Thyroid gland (tissue), 4 donors: ENCODE data around the gene TRIM65. TPM values are rescaled to one million over a fixed set of nuclear protein-coding genes. Genes with fewer than 3 reads are reported as not detected.

Experiments used
- DNase-seq, 2 donors: peaks; one replicate each; pipeline ENCODE4 v3.0.0-alpha.2; 2019
- H3K27ac ChIP-seq, 3 donors: fragments of 200-600 bp; sonication (generic); 1 replicate in 2 of 3; 2 replicates in 1 of 3; pipeline ENCODE4 v1.5.1; 2016 to 2019; ENCODE audit warnings: mild to moderate bottlenecking in 1 of 3, moderate library complexity in 1 of 3
- H3K27me3 ChIP-seq: fragments of 200-600 bp; sonication (generic); one replicate; pipeline ENCODE4 v1.5.1; 2019
- H3K36me3 ChIP-seq, 2 donors: fragments of 200-600 bp; sonication (generic); one replicate each; pipeline ENCODE4 v1.5.1; 2016 to 2019
- H3K4me1 ChIP-seq, 2 donors: fragments of 200-600 bp; sonication (generic); one replicate each; pipeline ENCODE4 v1.5.1; 2017 to 2019
- H3K4me3 ChIP-seq, 3 donors: fragments of 200-600 bp; sonication (generic); replicated peaks in 1 of 3; 1 replicate in 2 of 3; 2 replicates in 1 of 3; pipeline ENCODE4 v1.5.1; 2016; ENCODE audit warnings: mild to moderate bottlenecking in 1 of 3
- H3K9me3 ChIP-seq: fragments of 200-600 bp; sonication (generic); one replicate; pipeline ENCODE4 v1.5.1; 2017
- CTCF ChIP-seq, 6 experiments: fragments of 200-600 bp in 3 of 6; fragments of 450-650 bp in 3 of 6; sonication (generic) in 3 of 6; IDR thresholded peaks; one replicate each; pipeline ENCODE4 v1.5.1; 2016 to 2019; ENCODE audit warnings: antibody characterized with exemption in 6 of 6, mild to moderate bottlenecking in 2 of 6, inconsistent platforms in 1 of 6, moderate library complexity in 1 of 6
- POLR2A ChIP-seq, 2 donors: fragments of 450-650 bp; IDR thresholded peaks; one replicate each; pipeline ENCODE4 v1.6.1; 2017; ENCODE audit warnings: antibody characterized with exemption in 2 of 2, mild to moderate bottlenecking in 2 of 2, moderate library complexity in 1 of 2
- WGBS, 2 donors: methylation state at CpG; one replicate each; pipeline ENCODE4 v1.1.5; 2017; 5-methylcytosine and 5-hydroxymethylcytosine counted together
- intact Hi-C: fragments of 100-400 bp; cut with DNase I; formaldehyde crosslinking; loops from one replicate; pipeline ENCODE4 v1.15.1; 2023
- total RNA-seq, 4 donors: library from RNA; depleted of rRNA; stranded (reverse); fragments of >200 nt; gene quantifications; one replicate each; pipeline ENCODE4 v1.2.3, GENCODE V29; 2016

The TRIM65 gene
- total RNA-seq, 4 donors from 2014 or later, result 23.0 to 39.4 (median 31.8) TPM

DNA sequence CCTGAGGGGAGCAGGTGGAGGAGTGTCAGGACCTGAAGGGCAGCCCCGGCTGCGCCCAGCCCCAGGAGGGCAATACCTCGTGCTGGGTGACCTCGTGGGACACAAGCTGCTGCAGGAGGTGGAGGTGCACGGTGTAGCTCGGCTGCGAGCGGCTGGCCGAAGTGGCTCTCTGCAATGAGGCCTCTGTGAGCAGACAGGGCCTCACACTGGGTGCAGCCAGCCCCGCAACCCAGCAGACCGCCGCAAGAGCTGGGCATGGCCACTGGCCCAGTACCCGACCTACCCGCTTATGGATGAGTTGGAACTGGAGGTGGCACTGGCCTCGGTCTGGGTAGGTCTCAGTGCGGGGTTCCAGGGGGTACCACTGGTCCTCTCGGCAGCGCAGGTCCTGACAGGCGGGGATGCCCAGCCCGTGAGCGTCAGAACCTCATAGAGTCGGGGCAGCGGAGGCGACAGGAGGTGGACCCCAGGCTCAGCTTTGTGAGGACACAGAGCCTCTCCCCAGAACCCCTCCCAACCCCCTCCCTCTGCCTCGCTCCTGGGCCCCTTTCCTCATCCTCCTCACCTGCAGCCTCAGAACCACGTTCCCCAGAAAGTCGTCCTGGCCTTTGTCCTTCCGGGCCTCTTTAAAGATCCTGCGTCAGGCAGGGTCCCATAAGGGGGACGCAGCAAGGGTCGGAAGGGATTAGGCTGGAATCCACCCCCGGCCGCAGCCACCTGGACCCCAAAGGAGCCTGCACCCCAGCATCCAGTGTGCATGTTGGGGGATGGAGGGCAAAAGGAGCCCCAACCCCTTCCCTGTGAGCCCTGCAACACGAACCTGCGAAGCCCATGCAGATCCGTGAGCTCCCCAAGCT is 56.6 kb downstream of the TRIM65 start:
- no peak for DNase-seq
- intact Hi-C loops, result loop anchor here (10.0 kb wide), 1 partner anchor 175 kb away; the partner anchor contains the start of genes RECQL5 and SAP30BP
- Histone ChIP-seq H3K36me3 (no peaks in the 10 kb centered on the region), H3K4me1 (peaks cover 9 to 10% of the 10 kb centered on the region in 2 donors), H3K9me3 (no peaks in the 10 kb centered on the region), H3K4me3 (no peak overlapping the region), H3K27ac (no peak overlapping the region), H3K27me3 (no peaks in the 10 kb centered on the region)
- 93 to 95% methylated on average over 13 to 33 of the region's 36 CpGs for WGBS, 2 donors
- TF ChIP-seq POLR2A (IDR thresholded peaks at IDR 0.05) (no peak), CTCF (IDR thresholded peaks at IDR 0.05) (no peak)

Other genes starting within 250 kb of the TRIM65 start
- 10 to 100 TPM; 41.9 to 91.8 (median 70.1) TPM for gene RECQL5, start 229.8 kb downstream of the TRIM65 start, total RNA-seq
- 10 to 100 TPM; 52.5 to 83.6 (median 72.7) TPM for gene SAP30BP, start 229.6 kb downstream of the TRIM65 start, total RNA-seq
- 10 to 100 TPM; 19.7 to 27.3 (median 23.1) TPM for gene ITGB4, start 175.5 kb downstream of the TRIM65 start, total RNA-seq
- gene GALK1, start 131.8 kb downstream of the TRIM65 start, total RNA-seq, result 10 to 100 TPM; 15.4 to 28.5 (median 24.9) TPM
- gene UNK, start 112.1 kb downstream of the TRIM65 start, total RNA-seq, result 10 to 100 TPM; 32.5 to 61.4 (median 47.9) TPM
- 1 to 10 TPM; 4.0 to 8.1 (median 5.2) TPM for gene UNC13D, start 52.5 kb downstream of the TRIM65 start, total RNA-seq
- gene WBP2, start 41.6 kb downstream of the TRIM65 start, total RNA-seq, result 10 to 100 TPM; 41.8 to 64.5 (median 53.5) TPM
- 10 to 100 TPM; 14.7 to 27.8 (median 19.7) TPM for gene TRIM47, start 18.4 kb downstream of the TRIM65 start, total RNA-seq
- gene MRPL38, start 7.9 kb upstream of the TRIM65 start, total RNA-seq, result 10 to 100 TPM; 34.8 to 60.6 (median 50.3) TPM
- gene FBF1, start 44.1 kb upstream of the TRIM65 start, total RNA-seq, result 10 to 100 TPM; 41.7 to 49.7 (median 43.4) TPM
- 100 to 1,000 TPM in 1 of 4 donors, 10 to 100 TPM in 3; 59.6 to 102 (median 75.5) TPM for gene ACOX1, start 82.2 kb upstream of the TRIM65 start, total RNA-seq
- 10 to 100 TPM in 3 of 4 donors, 1 to 10 TPM in 1; 9.5 to 24.2 (median 15.3) TPM for gene TEN1, start 82.3 kb upstream of the TRIM65 start, total RNA-seq
- 1 to 10 TPM; 3.1 to 9.7 (median 9.3) TPM for gene CDK3, start 103.9 kb upstream of the TRIM65 start, total RNA-seq
- 10 to 100 TPM; 14.8 to 33.4 (median 23.3) TPM for gene EVPL, start 130.4 kb upstream of the TRIM65 start, total RNA-seq
- 10 to 100 TPM; 48.2 to 67.0 (median 54.5) TPM for gene SRP68, start 175.6 kb upstream of the TRIM65 start, total RNA-seq
- gene GALR2, start 177.8 kb upstream of the TRIM65 start, total RNA-seq, result not detected
- gene ZACN, start 182.2 kb upstream of the TRIM65 start, total RNA-seq, result 1 to 10 TPM in 1 of 4 donors, not detected in 3; 2.2 TPM
- 100 to 1,000 TPM in 3 of 4 donors, 10 to 100 TPM in 1; 97.8 to 131 (median 115) TPM for gene EXOC7, start 206.8 kb upstream of the TRIM65 start, total RNA-seq
- 1 to 10 TPM; 1.1 to 6.5 (median 5.7) TPM for gene FOXJ1, start 244.3 kb upstream of the TRIM65 start, total RNA-seq